Breast epithelium (tissue), 3 donors: Measurements from ENCODE around the gene GRHL3.

ENCODE experiments used
- POLR2A ChIP-seq: fragments of 450-650 bp; IDR thresholded peaks from one replicate; pipeline ENCODE4 v1.6.1; 2016; ENCODE audit warnings: antibody characterized with exemption, mild to moderate bottlenecking, moderate library complexity
- POLR2AphosphoS5 ChIP-seq, 3 donors: sonication (generic); formaldehyde crosslinking; IDR thresholded peaks; one replicate each; pipeline ENCODE4 v1.6.1; 2017; ENCODE audit warnings: antibody characterized with exemption in 3 of 3
- TF ChIP-seq, protein P1 (sequence below), 3 donors: fragments of 450-650 bp; IDR thresholded peaks; one replicate each; pipeline ENCODE4 v1.5.1; 2016 to 2017; ENCODE audit warnings: antibody characterized with exemption in 3 of 3, mild to moderate bottlenecking in 3 of 3, moderate library complexity in 3 of 3

DNA sequence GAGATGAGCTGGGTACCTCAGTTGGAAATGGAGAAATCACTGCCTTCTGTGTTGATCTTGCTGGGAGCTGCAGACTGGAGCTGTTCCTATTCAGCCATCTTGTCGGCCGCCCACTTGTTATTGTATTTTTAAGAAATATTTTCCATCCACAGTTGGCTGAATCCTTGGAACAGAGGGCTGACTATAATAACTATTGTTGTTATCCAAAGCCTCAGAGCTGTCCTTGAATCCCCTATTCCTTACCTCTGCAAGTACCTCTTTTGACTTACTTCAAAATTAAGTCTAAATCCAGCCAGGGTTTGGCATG, 44.1 kb upstream of the GRHL3 start:
- TF ChIP-seq POLR2AphosphoS5 (IDR thresholded peaks at IDR 0.05), result no peak
- TF ChIP-seq, protein P1, sequence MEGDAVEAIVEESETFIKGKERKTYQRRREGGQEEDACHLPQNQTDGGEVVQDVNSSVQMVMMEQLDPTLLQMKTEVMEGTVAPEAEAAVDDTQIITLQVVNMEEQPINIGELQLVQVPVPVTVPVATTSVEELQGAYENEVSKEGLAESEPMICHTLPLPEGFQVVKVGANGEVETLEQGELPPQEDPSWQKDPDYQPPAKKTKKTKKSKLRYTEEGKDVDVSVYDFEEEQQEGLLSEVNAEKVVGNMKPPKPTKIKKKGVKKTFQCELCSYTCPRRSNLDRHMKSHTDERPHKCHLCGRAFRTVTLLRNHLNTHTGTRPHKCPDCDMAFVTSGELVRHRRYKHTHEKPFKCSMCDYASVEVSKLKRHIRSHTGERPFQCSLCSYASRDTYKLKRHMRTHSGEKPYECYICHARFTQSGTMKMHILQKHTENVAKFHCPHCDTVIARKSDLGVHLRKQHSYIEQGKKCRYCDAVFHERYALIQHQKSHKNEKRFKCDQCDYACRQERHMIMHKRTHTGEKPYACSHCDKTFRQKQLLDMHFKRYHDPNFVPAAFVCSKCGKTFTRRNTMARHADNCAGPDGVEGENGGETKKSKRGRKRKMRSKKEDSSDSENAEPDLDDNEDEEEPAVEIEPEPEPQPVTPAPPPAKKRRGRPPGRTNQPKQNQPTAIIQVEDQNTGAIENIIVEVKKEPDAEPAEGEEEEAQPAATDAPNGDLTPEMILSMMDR (IDR thresholded peaks at IDR 0.05), result no peak
- TF ChIP-seq POLR2A, result no peak
